GM21528 (cell line): Measurements from ENCODE around the gene GATM.

Experiments used
- ATAC-seq: cut with Tn5 transposase; IDR thresholded peaks from one replicate; pipeline ENCODE4 v1.9.1; 2021; ENCODE audit warnings: mild to moderate bottlenecking, moderate library complexity; ENCODE audit not compliant: unreplicated experiment, low FRiP score

Gene GATM

GRCh38 chr15:45378149-45378912 lies at the start of gene GATM:
Gene GATM (minus strand): TSS chr15:45378544. CDS start chr15:45378453, 91 bp downstream.
- peak; percentile 79 for ATAC-seq

GRCh38 chr15:45427085-45427484 lies 48.7 kb upstream of the GATM start:
- no peak for ATAC-seq

GRCh38 chr15:45425135-45425534 lies 46.8 kb upstream of the GATM start:
- ATAC-seq = no peak

GRCh38 chr15:45424429-45424828 lies 46.1 kb upstream of the GATM start:
- ATAC-seq = no peak

- no peak for ATAC-seq
Observed at GRCh38 chr15:45417303-45417950, 39.1 kb upstream of the GATM start.

GRCh38 chr15:45414215-45414885 lies 36.0 kb upstream of the GATM start:
- no peak for ATAC-seq

- ATAC-seq = no peak
Observed at GRCh38 chr15:45409596-45409995, 31.3 kb upstream of the GATM start.

- no peak for ATAC-seq
Observed at GRCh38 chr15:45407786-45408185, 29.4 kb upstream of the GATM start.

GRCh38 chr15:45402955-45403877 lies 24.9 kb upstream of the GATM start:
- ATAC-seq = peak; percentile 36

GRCh38 chr15:45402162-45402954 lies 24.0 kb upstream of the GATM start:
- peak; percentile 88 for ATAC-seq

GRCh38 chr15:45401665-45402161 lies 23.4 kb upstream of the GATM start:
- ATAC-seq = no peak

GRCh38 chr15:45399381-45400212 lies 21.3 kb upstream of the GATM start:
- ATAC-seq = no peak

- no peak for ATAC-seq
Observed at GRCh38 chr15:45397116-45397665, 18.8 kb upstream of the GATM start.

- ATAC-seq = no peak
Observed at GRCh38 chr15:45395943-45396342, 17.6 kb upstream of the GATM start.

- no peak for ATAC-seq
Observed at GRCh38 chr15:45394681-45395080, 16.3 kb upstream of the GATM start.

GRCh38 chr15:45393851-45394250 lies 15.5 kb upstream of the GATM start:
- no peak for ATAC-seq

GRCh38 chr15:45392584-45392855 lies 14.2 kb upstream of the GATM start:
- ATAC-seq = no peak

GRCh38 chr15:45391746-45392583 lies 13.6 kb upstream of the GATM start:
- ATAC-seq = peak; percentile 97
